Gastroesophageal sphincter (tissue), 3 donors: Measurements from ENCODE around the gene STAT1.

Experiments
- EP300 ChIP-seq: sonication (generic); formaldehyde crosslinking; IDR thresholded peaks from one replicate; pipeline ENCODE4 v1.6.1; 2017; ENCODE audit warnings: antibody characterized with exemption, mild to moderate bottlenecking
- POLR2A ChIP-seq, 2 donors: fragments of 450-650 bp; IDR thresholded peaks; one replicate each; pipeline ENCODE4 v1.6.1; 2017; ENCODE audit warnings: antibody characterized with exemption in 2 of 2, mild to moderate bottlenecking in 2 of 2, moderate library complexity in 1 of 2
- TF ChIP-seq, protein P1 (sequence below), 4 experiments: fragments of 200-600 bp in 2 of 4; fragments of 450-650 bp in 2 of 4; sonication (generic) in 1 of 4; IDR thresholded peaks; one replicate each; pipeline ENCODE4 v1.5.1; 2017 to 2019; ENCODE audit warnings: antibody characterized with exemption in 4 of 4, mild to moderate bottlenecking in 2 of 4, moderate library complexity in 2 of 4

GRCh38 chr2:191038241-191038725 lies 24.3 kb upstream of the STAT1 start:
- TF ChIP-seq, protein P1, sequence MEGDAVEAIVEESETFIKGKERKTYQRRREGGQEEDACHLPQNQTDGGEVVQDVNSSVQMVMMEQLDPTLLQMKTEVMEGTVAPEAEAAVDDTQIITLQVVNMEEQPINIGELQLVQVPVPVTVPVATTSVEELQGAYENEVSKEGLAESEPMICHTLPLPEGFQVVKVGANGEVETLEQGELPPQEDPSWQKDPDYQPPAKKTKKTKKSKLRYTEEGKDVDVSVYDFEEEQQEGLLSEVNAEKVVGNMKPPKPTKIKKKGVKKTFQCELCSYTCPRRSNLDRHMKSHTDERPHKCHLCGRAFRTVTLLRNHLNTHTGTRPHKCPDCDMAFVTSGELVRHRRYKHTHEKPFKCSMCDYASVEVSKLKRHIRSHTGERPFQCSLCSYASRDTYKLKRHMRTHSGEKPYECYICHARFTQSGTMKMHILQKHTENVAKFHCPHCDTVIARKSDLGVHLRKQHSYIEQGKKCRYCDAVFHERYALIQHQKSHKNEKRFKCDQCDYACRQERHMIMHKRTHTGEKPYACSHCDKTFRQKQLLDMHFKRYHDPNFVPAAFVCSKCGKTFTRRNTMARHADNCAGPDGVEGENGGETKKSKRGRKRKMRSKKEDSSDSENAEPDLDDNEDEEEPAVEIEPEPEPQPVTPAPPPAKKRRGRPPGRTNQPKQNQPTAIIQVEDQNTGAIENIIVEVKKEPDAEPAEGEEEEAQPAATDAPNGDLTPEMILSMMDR (IDR thresholded peaks at IDR 0.05), result no peak
- TF ChIP-seq POLR2A (IDR thresholded peaks at IDR 0.05), result no peak
- no peak for TF ChIP-seq EP300
